ENCODE data around the gene ZMIZ1.

DNA sequence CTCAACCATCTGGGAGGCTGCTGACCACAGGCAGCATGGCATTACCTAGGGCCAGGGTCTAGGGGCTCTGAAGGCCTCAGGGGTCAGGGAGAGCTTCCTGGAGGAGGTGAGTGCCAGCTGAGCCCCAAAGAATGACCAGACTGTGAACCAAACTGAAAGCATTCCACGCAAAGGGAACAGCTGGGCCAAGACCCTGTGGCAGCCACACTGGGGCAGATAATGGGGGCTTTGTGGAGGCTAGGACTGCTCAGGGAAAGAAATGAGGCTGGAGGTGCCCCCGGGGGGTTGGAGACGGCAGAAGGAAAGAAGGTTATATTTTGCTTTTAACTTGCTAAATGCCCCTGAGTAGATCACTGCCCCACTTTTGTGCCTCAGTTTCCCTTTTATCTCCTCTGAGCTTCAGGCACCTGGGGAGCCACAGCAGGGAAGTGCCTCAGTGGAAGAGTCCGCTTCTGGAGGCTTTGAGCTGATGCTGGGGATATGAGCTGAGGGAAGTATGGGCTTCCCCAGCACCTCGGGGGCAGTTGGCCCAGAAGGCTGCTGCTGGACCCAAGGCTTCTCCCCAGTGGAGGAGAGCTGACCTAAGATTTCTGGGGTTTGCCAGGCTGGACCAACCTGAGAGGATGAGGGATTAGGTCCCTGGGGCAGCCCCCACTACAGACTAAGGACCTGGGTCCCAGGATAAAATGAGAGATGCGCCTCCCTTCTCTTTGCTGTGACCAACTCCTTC is 57.8 kb downstream of the ZMIZ1 start:
- TF ChIP-seq CTCF (IDR thresholded peaks at IDR 0.05) (no peak), POLR2A (IDR thresholded peaks at IDR 0.05) (no peak)
